Epidermal melanocyte (primary cell): ENCODE data around the gene AGMO.
"Not testable (repeated sequence)": the region's sequence is repeated elsewhere in the genome, so short reads cannot be mapped to it uniquely, and the experiment has no call there.

Source experiments
- DNase-seq: peaks from one replicate; pipeline ENCODE4 v3.0.0; 2011; ENCODE audit warnings: low spot score; ENCODE audit not compliant: insufficient read length

The AGMO gene

GRCh38 chr7:15559416-15559928 lies 2.3 kb downstream of the AGMO start:
- DNase-seq = no peak

- DNase-seq = no peak
Observed at GRCh38 chr7:15558756-15559155, 3.1 kb downstream of the AGMO start.

- DNase-seq = no peak
Observed at GRCh38 chr7:15557686-15558085, 4.1 kb downstream of the AGMO start.

- no peak for DNase-seq
Observed at GRCh38 chr7:15557186-15557585, 4.6 kb downstream of the AGMO start.

GRCh38 chr7:15556339-15557105 lies 5.3 kb downstream of the AGMO start:
- DNase-seq = no peak

GRCh38 chr7:15555381-15555859 lies 6.4 kb downstream of the AGMO start:
- no peak for DNase-seq

GRCh38 chr7:15554744-15555143 lies 7.1 kb downstream of the AGMO start:
- no peak for DNase-seq

GRCh38 chr7:15554081-15554480 lies 7.7 kb downstream of the AGMO start:
- DNase-seq = no peak

- not testable (repeated sequence) for DNase-seq
Observed at GRCh38 chr7:15547320-15547719, 14.5 kb downstream of the AGMO start.

- DNase-seq = no peak
Observed at GRCh38 chr7:15546272-15546792, 15.5 kb downstream of the AGMO start.

- no peak for DNase-seq
Observed at GRCh38 chr7:15544050-15544449, 17.8 kb downstream of the AGMO start.

- no peak for DNase-seq
Observed at GRCh38 chr7:15543256-15543655, 18.6 kb downstream of the AGMO start.

- no peak for DNase-seq
Observed at GRCh38 chr7:15527648-15528047, 34.2 kb downstream of the AGMO start.

- no peak for DNase-seq
Observed at GRCh38 chr7:15525652-15526263, 36.1 kb downstream of the AGMO start.

GRCh38 chr7:15524077-15524476 lies 37.7 kb downstream of the AGMO start:
- DNase-seq = no peak

- DNase-seq = not testable (repeated sequence)
Observed at GRCh38 chr7:15517865-15518264, 44.0 kb downstream of the AGMO start.

- DNase-seq = no peak
Observed at GRCh38 chr7:15515252-15515651, 46.6 kb downstream of the AGMO start.

GRCh38 chr7:15508258-15508657 lies 53.6 kb downstream of the AGMO start:
- DNase-seq = peak; percentile 16

GRCh38 chr7:15507708-15508107 lies 54.1 kb downstream of the AGMO start:
- no peak for DNase-seq

GRCh38 chr7:15507171-15507570 lies 54.6 kb downstream of the AGMO start:
- DNase-seq = no peak

- no peak for DNase-seq
Observed at GRCh38 chr7:15505761-15506160, 56.1 kb downstream of the AGMO start.

GRCh38 chr7:15504351-15504750 lies 57.5 kb downstream of the AGMO start:
- no peak for DNase-seq
